Measurements from ENCODE around the gene CYP39A1. TPM values are rescaled to one million over a fixed set of nuclear protein-coding genes. Genes with fewer than 3 reads are reported as not detected.

The CYP39A1 gene
- total and polyA plus RNA-seq, 10 of the 15 experiments (the other 5 are each of a cell fraction or from before 2014, with no cell fraction given), result not detected

DNA sequence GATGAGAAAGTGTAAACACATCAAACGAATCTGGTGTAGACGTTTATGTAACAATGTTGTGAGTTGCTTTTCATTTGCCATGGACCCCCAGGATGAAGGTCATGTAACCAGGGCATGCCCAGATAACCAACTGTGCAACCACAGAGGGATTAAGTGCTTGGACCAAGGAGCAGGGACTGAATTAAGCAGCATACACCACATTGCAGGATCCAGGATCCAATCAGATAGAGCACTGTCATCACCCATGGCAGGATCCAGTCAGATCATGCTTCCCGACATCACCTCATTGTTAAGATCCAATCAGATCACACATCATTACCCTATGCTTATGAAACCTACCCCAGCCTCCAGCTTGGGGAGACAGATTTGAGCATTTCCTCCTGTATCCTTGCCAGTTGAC is 87.1 kb downstream of the CYP39A1 start:
- in situ Hi-C loops (cut with MboI) (no loop called here), intact Hi-C loops (cut with micrococcal nuclease; ENCODE audit: unreplicated experiment) (no loop called here)
- SMC1A ChIA-PET (ENCODE audit: uncharacterized antibody, unreplicated experiment), result no interaction called here
- H2AFZ ChIP-seq (ENCODE audit: control insufficient read depth, low read depth, low read length), result no peak overlapping the region
- H3K9me3 ChIP-seq (replicated peaks; ENCODE audit: control insufficient read depth, insufficient read depth, low read length), result no peaks in the 10 kb centered on the region
- no peaks in the 10 kb centered on the region for H4K20me1 ChIP-seq (ENCODE audit: control insufficient read depth, insufficient read depth)
- H3K79me2 ChIP-seq (ENCODE audit: control insufficient read depth, insufficient read depth, low read length), result no peaks in the 10 kb centered on the region
- FAIRE-seq (no peak), ATAC-seq (no peak), DNase-seq (ENCODE audit: low read depth, low spot score) (no peak)
- no peak overlapping the region for H3K27ac ChIP-seq (ENCODE audit: control insufficient read depth, insufficient read depth)
- TF ChIP-seq TCF3 (IDR thresholded peaks at IDR 0.05; ENCODE audit: borderline replicate concordance, insufficient read depth, low read depth, low read length) (no peak), DPF2 (IDR thresholded peaks at IDR 0.05) (no peak), PAX8 (IDR thresholded peaks at IDR 0.05) (no peak), NBN (IDR thresholded peaks at IDR 0.05) (no peak), MYC (IDR thresholded peaks at IDR 0.05; ENCODE audit: insufficient read depth, insufficient read length, insufficient replicate concordance, low read length, severe bottlenecking) (no peak), USF1 (IDR thresholded peaks at IDR 0.05; ENCODE audit: borderline replicate concordance, extremely low read length, insufficient read depth, low read depth, low read length) (no peak), ATF3 (IDR thresholded peaks at IDR 0.05; ENCODE audit: borderline replicate concordance, extremely low read depth, low read depth, low read length) (no peak), WRNIP1 (IDR thresholded peaks at IDR 0.05; ENCODE audit: borderline replicate concordance, low read depth, low read length) (no peak), REST (IDR thresholded peaks at IDR 0.05; ENCODE audit: low read depth, low read length) (no peak), ZBTB33 (IDR thresholded peaks at IDR 0.05) (no peak)
- H3K9ac ChIP-seq (ENCODE audit: control insufficient read depth, insufficient read depth, low read length), result no peak overlapping the region
- H3K4me1 ChIP-seq (ENCODE audit: control insufficient read depth, insufficient read depth, low read length), result no peaks in the 10 kb centered on the region
- no peaks in the 10 kb centered on the region for H3K36me3 ChIP-seq (ENCODE audit: control insufficient read depth in 2 of 2, insufficient read depth in 2 of 2, low read length in 1 of 2)
- RAD21 ChIA-PET (ENCODE audit: unreplicated experiment), result no interaction called here
- CTCF ChIA-PET, result no interaction called here
- no peak overlapping the region for H3K4me2 ChIP-seq (ENCODE audit: control insufficient read depth, insufficient read depth)
- H3K4me3 ChIP-seq, result no peak overlapping the region
- 31% methylated on average over 3 of the region's 3 CpGs for WGBS (ENCODE audit: insufficient coverage, insufficient replicate concordance, low lambda C conversion rate, missing lambda C conversion rate)
- POLR2A ChIA-PET, result no interaction called here
- no peaks in the 10 kb centered on the region for H3K27me3 ChIP-seq (replicated peaks in 1 of 2; ENCODE audit: control insufficient read depth in 2 of 2, insufficient read depth in 2 of 2, low read length in 1 of 2)
- no TSS peak for BruUV-seq (replicated peaks)

Measured in GM12878 (cell line).